Activated T-cell treated with anti-CD3 and anti-CD28 coated beads, Interleukin-2, amount 50 U/mL, for 4 hours (primary cell): ENCODE measurements around the gene DLX3. TPM values are rescaled to one million over a fixed set of nuclear protein-coding genes. Genes with fewer than 3 reads are reported as not detected.

Experiments used
- ATAC-seq, 2 donors: fragments of 200-7000 bp; cut with Tn5 transposase; one replicate each; pipeline ENCODE4 v1.10.0; 2021
- DNase-seq: peaks from one replicate; pipeline ENCODE4 v3.0.0-alpha.2; 2020
- H3K27me3 Mint-ChIP-seq: one replicate; pipeline ENCODE4 v1.8.0; 2021; ENCODE audit warnings: low read depth, mixed read lengths
- H3K36me3 Mint-ChIP-seq: one replicate; pipeline ENCODE4 v1.8.0; 2022; ENCODE audit warnings: mixed read lengths; ENCODE audit not compliant: insufficient read depth
- H3K4me1 Mint-ChIP-seq: one replicate; pipeline ENCODE4 v1.8.0; 2021; ENCODE audit warnings: low read depth, mixed read lengths
- H3K4me3 Mint-ChIP-seq: one replicate; pipeline ENCODE4 v1.8.0; 2021; ENCODE audit warnings: mild to moderate bottlenecking, moderate library complexity, mixed read lengths
- H3K9me3 Mint-ChIP-seq: one replicate; pipeline ENCODE4 v1.8.0; 2021; ENCODE audit warnings: mixed read lengths
- total RNA-seq, 3 donors: library from RNA; stranded (reverse); gene quantifications; one replicate each; pipeline ENCODE4 v1.2.1, GENCODE V29; 2021

Gene DLX3
- total RNA-seq, 3 donors from 2014 or later: 0.08 to 0.47 (median 0.25) TPM

- H3K9me3 Mint-ChIP-seq: peaks cover 29% of the 10 kb centered on the region
- DNase-seq (no peak), ATAC-seq (no peak)
- peaks cover 40% of the 10 kb centered on the region for H3K27me3 Mint-ChIP-seq
- no peak overlapping the region for H3K4me3 Mint-ChIP-seq
- no peaks in the 10 kb centered on the region for H3K36me3 Mint-ChIP-seq
- H3K4me1 Mint-ChIP-seq: no peaks in the 10 kb centered on the region
Measured at GRCh38 chr17:50013079-50013478, 18.1 kb upstream of the DLX3 start.

GRCh38 chr17:50009282-50009681 is 14.3 kb upstream of the DLX3 start:
- peaks cover 52% of the 10 kb centered on the region for H3K27me3 Mint-ChIP-seq
- no peak for DNase-seq
- H3K4me1 Mint-ChIP-seq: no peaks in the 10 kb centered on the region
- no peak overlapping the region for H3K4me3 Mint-ChIP-seq
- ATAC-seq: no peak
- no peaks in the 10 kb centered on the region for H3K36me3 Mint-ChIP-seq
- peaks cover 21% of the 10 kb centered on the region for H3K9me3 Mint-ChIP-seq

- Mint-ChIP-seq H3K36me3 (no peaks in the 10 kb centered on the region), H3K27me3 (peaks cover 53% of the 10 kb centered on the region), H3K9me3 (peaks cover 3% of the 10 kb centered on the region), H3K4me3 (no peak overlapping the region), H3K4me1 (no peaks in the 10 kb centered on the region)
- ATAC-seq (no peak), DNase-seq (no peak)
Measured at GRCh38 chr17:50003911-50004310, 8.9 kb upstream of the DLX3 start.

- H3K4me3 Mint-ChIP-seq: no peak overlapping the region
- ATAC-seq: no peak
- peaks cover 78% of the 10 kb centered on the region for H3K27me3 Mint-ChIP-seq
Measured at GRCh38 chr17:49998836-49999511, 4.0 kb upstream of the DLX3 start.

GRCh38 chr17:49997773-49998703 is 3.0 kb upstream of the DLX3 start:
- DNase-seq: peak; percentile 80
- H3K36me3 Mint-ChIP-seq: no peaks in the 10 kb centered on the region
- H3K4me1 Mint-ChIP-seq: peaks cover 26% of the 10 kb centered on the region
- ATAC-seq: peak; percentile 77 to 84
- peaks cover 77% of the 10 kb centered on the region for H3K27me3 Mint-ChIP-seq
- H3K9me3 Mint-ChIP-seq: no peaks in the 10 kb centered on the region
- no peak overlapping the region for H3K4me3 Mint-ChIP-seq

More at GRCh38 chr17:49998836-49999511, 4.0 kb upstream of the DLX3 start:
- no peak for DNase-seq
- no peaks in the 10 kb centered on the region for H3K9me3 Mint-ChIP-seq
- peaks cover 23% of the 10 kb centered on the region for H3K4me1 Mint-ChIP-seq
- H3K36me3 Mint-ChIP-seq: no peaks in the 10 kb centered on the region

- Mint-ChIP-seq H3K4me1 (peaks cover 29% of the 10 kb centered on the region), H3K36me3 (no peaks in the 10 kb centered on the region), H3K9me3 (no peaks in the 10 kb centered on the region), H3K27me3 (peaks cover 79% of the 10 kb centered on the region), H3K4me3 (peak overlapping the region; percentile 56)
- DNase-seq (no peak), ATAC-seq (no peak)
Measured at GRCh38 chr17:49997301-49997650, 2.3 kb upstream of the DLX3 start.

- Mint-ChIP-seq H3K4me3 (peak overlapping the region; percentile 66), H3K4me1 (peaks cover 29% of the 10 kb centered on the region), H3K9me3 (no peaks in the 10 kb centered on the region), H3K36me3 (no peaks in the 10 kb centered on the region), H3K27me3 (peaks cover 77% of the 10 kb centered on the region)
- ATAC-seq: peak; percentile 51 to 56
- peak; percentile 70 for DNase-seq
Measured at GRCh38 chr17:49996495-49997300, 1.7 kb upstream of the DLX3 start.

GRCh38 chr17:49996121-49996494 is 1.1 kb upstream of the DLX3 start:
- Mint-ChIP-seq H3K9me3 (no peaks in the 10 kb centered on the region), H3K4me3 (no peak overlapping the region), H3K4me1 (peaks cover 29% of the 10 kb centered on the region), H3K27me3 (peaks cover 77% of the 10 kb centered on the region), H3K36me3 (no peaks in the 10 kb centered on the region)
- no peak for DNase-seq
- ATAC-seq: no peak

- Mint-ChIP-seq H3K4me3 (peak overlapping the region; percentile 79), H3K4me1 (peaks cover 29% of the 10 kb centered on the region), H3K27me3 (peaks cover 77% of the 10 kb centered on the region), H3K36me3 (no peaks in the 10 kb centered on the region), H3K9me3 (no peaks in the 10 kb centered on the region)
- ATAC-seq: no peak
- DNase-seq: no peak
Measured at GRCh38 chr17:49994085-49995054, 654 bp downstream of the DLX3 start.

- Mint-ChIP-seq H3K4me1 (peaks cover 27% of the 10 kb centered on the region), H3K27me3 (peaks cover 78% of the 10 kb centered on the region), H3K36me3 (no peaks in the 10 kb centered on the region), H3K9me3 (no peaks in the 10 kb centered on the region), H3K4me3 (peak overlapping the region; percentile 79)
- DNase-seq (no peak), ATAC-seq (peak; percentile 30 to 31)
Measured at GRCh38 chr17:49993423-49994060, 1.5 kb downstream of the DLX3 start.

- no peaks in the 10 kb centered on the region for H3K9me3 Mint-ChIP-seq
- no peak for ATAC-seq
- H3K4me3 Mint-ChIP-seq: peak overlapping the region; percentile 65
- no peak for DNase-seq
- H3K4me1 Mint-ChIP-seq: peaks cover 26% of the 10 kb centered on the region
- H3K27me3 Mint-ChIP-seq: peaks cover 77% of the 10 kb centered on the region
- H3K36me3 Mint-ChIP-seq: no peaks in the 10 kb centered on the region
Measured at GRCh38 chr17:49992933-49993422, 2.0 kb downstream of the DLX3 start.

- DNase-seq: no peak
- Mint-ChIP-seq H3K36me3 (no peaks in the 10 kb centered on the region), H3K4me1 (peaks cover 25% of the 10 kb centered on the region), H3K4me3 (peak overlapping the region; percentile 65), H3K9me3 (no peaks in the 10 kb centered on the region), H3K27me3 (peaks cover 78% of the 10 kb centered on the region)
- ATAC-seq: no peak
Measured at GRCh38 chr17:49992191-49992932, 2.7 kb downstream of the DLX3 start.
